HEK293 (cell line): ENCODE measurements around the gene EDA.

Experiments
- CTCF ChIP-seq: fragments of 450-650 bp; formaldehyde crosslinking; IDR thresholded peaks from 2 replicates; pipeline ENCODE4 v1.5.1; 2016; ENCODE audit warnings: missing biosample characterization, missing genetic modification characterization
- HIC1 ChIP-seq: fragments of 450-650 bp; formaldehyde crosslinking; IDR thresholded peaks from 2 replicates; pipeline ENCODE4 v1.5.1; 2016; ENCODE audit warnings: missing biosample characterization, missing genetic modification characterization
- KLF1 ChIP-seq: fragments of 450-650 bp; formaldehyde crosslinking; IDR thresholded peaks from 2 replicates; pipeline ENCODE4 v1.5.1; 2016; ENCODE audit warnings: missing biosample characterization, missing genetic modification characterization
- ZFP69B ChIP-seq: fragments of 450-650 bp; formaldehyde crosslinking; IDR thresholded peaks from 2 replicates; pipeline ENCODE4 v1.5.1; 2016; ENCODE audit warnings: missing biosample characterization, missing genetic modification characterization
- ZNF266 ChIP-seq: fragments of 450-650 bp; formaldehyde crosslinking; IDR thresholded peaks from 2 replicates; pipeline ENCODE4 v1.5.1; 2016; ENCODE audit warnings: missing biosample characterization, missing genetic modification characterization, low read depth
- ZNF350 ChIP-seq: fragments of 450-650 bp; formaldehyde crosslinking; IDR thresholded peaks from 2 replicates; pipeline ENCODE4 v1.5.0; 2017; ENCODE audit warnings: missing biosample characterization, mild to moderate bottlenecking, missing genetic modification characterization
- TF ChIP-seq, protein P1 (sequence below): sonication (generic); formaldehyde crosslinking; IDR thresholded peaks from 2 replicates; pipeline ENCODE4 v1.8.1; 2022; ENCODE audit warnings: mild to moderate bottlenecking, moderate library complexity, missing genetic modification reagents

- TF ChIP-seq KLF1 (tag by site-specific recombination): no peak
- no peak for TF ChIP-seq CTCF
- TF ChIP-seq ZNF266: no peak
- TF ChIP-seq ZNF350 (tag by site-specific recombination): no peak
- no peak for TF ChIP-seq ZFP69B (tag by site-specific recombination)
- TF ChIP-seq, protein P1, sequence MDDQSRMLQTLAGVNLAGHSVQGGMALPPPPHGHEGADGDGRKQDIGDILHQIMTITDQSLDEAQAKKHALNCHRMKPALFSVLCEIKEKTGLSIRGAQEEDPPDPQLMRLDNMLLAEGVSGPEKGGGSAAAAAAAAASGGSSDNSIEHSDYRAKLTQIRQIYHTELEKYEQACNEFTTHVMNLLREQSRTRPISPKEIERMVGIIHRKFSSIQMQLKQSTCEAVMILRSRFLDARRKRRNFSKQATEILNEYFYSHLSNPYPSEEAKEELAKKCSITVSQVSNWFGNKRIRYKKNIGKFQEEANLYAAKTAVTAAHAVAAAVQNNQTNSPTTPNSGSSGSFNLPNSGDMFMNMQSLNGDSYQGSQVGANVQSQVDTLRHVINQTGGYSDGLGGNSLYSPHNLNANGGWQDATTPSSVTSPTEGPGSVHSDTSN (CRISPR knock-in tag): no peak
- no peak for TF ChIP-seq HIC1
Measured at GRCh38 chrX:69815519-69815918, 199.6 kb downstream of the EDA start.
